Measurements from ENCODE around the gene TNRC6A.

DNA sequence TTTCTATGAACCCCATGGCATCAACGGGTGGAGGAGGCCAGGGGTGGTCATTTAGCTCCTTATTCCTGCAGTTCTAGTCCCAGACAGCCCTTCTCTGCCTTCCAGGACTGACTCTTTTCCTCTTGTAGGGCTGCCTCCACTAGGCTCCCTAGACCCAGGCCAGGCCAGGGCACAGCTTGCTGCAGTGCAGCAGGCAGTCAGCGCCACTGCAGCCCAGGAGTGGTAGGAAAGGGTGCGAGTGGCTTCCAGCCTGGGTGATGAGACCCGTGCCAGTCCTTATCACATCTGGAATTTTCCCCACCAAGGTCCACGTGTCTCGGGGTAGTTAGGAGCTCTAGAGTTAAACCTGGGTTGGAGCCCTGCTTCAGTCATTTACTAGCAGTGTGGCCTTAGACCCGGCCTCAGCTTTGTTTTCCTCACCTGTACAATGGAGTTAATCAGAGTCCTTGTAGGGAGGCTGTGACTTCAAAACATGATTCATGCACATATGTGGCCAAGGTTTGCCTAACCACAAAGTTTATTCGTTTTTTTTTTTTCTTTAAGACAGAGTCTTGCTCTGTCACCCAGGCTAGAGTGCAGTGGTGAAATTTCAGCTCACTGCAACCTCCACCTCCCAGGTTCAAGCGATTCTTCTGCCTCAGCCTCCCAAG, 121.0 kb downstream of the TNRC6A start:
- TF ChIP-seq EZH2 (IDR thresholded peaks at IDR 0.05; ENCODE audit: low read length, unreplicated experiment) = no peak
- TF ChIP-seq, protein P1, sequence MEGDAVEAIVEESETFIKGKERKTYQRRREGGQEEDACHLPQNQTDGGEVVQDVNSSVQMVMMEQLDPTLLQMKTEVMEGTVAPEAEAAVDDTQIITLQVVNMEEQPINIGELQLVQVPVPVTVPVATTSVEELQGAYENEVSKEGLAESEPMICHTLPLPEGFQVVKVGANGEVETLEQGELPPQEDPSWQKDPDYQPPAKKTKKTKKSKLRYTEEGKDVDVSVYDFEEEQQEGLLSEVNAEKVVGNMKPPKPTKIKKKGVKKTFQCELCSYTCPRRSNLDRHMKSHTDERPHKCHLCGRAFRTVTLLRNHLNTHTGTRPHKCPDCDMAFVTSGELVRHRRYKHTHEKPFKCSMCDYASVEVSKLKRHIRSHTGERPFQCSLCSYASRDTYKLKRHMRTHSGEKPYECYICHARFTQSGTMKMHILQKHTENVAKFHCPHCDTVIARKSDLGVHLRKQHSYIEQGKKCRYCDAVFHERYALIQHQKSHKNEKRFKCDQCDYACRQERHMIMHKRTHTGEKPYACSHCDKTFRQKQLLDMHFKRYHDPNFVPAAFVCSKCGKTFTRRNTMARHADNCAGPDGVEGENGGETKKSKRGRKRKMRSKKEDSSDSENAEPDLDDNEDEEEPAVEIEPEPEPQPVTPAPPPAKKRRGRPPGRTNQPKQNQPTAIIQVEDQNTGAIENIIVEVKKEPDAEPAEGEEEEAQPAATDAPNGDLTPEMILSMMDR (conservative IDR thresholded peaks at IDR 0.05; ENCODE audit: low read depth, low read length) = no peak
- TF ChIP-seq EZH2phosphoT487 (IDR thresholded peaks at IDR 0.05; ENCODE audit: borderline replicate concordance, low read length) = no peak

All from PC-3 (cell line).